Measurements from ENCODE around the gene NOP53.
"Not testable (repeated sequence)": the region's sequence is repeated elsewhere in the genome, so short reads cannot be mapped to it uniquely, and the experiment has no call there.

DNA sequence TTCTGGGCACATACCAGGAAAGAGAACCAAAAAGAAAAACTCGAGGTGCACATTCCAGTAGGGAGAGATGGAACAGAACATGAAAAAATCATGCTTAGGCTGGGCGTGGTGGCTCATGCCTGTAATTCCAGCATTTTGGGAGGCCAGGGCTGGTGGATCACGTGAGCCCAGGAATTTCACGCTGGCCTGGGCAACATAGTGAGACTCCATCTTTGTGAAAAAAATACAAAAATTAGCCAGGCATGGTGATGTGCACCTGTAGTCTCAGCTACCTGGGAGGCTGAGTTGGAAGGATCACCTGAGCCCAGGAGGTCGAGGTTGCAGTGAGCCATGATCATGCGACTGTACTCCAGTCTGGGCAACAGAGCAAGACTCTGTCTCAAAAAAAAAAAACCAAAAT, 25.9 kb downstream of the NOP53 start:
- TF ChIP-seq YY1, JUND (IDR thresholded peaks at IDR 0.05): not testable (repeated sequence)
- TF ChIP-seq, protein P1, sequence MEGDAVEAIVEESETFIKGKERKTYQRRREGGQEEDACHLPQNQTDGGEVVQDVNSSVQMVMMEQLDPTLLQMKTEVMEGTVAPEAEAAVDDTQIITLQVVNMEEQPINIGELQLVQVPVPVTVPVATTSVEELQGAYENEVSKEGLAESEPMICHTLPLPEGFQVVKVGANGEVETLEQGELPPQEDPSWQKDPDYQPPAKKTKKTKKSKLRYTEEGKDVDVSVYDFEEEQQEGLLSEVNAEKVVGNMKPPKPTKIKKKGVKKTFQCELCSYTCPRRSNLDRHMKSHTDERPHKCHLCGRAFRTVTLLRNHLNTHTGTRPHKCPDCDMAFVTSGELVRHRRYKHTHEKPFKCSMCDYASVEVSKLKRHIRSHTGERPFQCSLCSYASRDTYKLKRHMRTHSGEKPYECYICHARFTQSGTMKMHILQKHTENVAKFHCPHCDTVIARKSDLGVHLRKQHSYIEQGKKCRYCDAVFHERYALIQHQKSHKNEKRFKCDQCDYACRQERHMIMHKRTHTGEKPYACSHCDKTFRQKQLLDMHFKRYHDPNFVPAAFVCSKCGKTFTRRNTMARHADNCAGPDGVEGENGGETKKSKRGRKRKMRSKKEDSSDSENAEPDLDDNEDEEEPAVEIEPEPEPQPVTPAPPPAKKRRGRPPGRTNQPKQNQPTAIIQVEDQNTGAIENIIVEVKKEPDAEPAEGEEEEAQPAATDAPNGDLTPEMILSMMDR (IDR thresholded peaks at IDR 0.05; ENCODE audit: low read depth, low read length, missing input control) = not testable (repeated sequence)
- TF ChIP-seq, protein P2, sequence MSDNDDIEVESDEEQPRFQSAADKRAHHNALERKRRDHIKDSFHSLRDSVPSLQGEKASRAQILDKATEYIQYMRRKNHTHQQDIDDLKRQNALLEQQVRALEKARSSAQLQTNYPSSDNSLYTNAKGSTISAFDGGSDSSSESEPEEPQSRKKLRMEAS (IDR thresholded peaks at IDR 0.05) = not testable (repeated sequence)
